Colon (tissue), 2 donors: ENCODE measurements around the gene KLHL18.
"Not testable (repeated sequence)": the region's sequence is repeated elsewhere in the genome, so short reads cannot be mapped to it uniquely, and the experiment has no call there.

Source experiments
- FAIRE-seq: peaks from 2 replicates; lab custom pipeline; 2012; peaks lifted over from hg19 to GRCh38; lab: Jason Lieb, UNC
- donor health status: control.
- donor health status: control.

The KLHL18 gene

DNA sequence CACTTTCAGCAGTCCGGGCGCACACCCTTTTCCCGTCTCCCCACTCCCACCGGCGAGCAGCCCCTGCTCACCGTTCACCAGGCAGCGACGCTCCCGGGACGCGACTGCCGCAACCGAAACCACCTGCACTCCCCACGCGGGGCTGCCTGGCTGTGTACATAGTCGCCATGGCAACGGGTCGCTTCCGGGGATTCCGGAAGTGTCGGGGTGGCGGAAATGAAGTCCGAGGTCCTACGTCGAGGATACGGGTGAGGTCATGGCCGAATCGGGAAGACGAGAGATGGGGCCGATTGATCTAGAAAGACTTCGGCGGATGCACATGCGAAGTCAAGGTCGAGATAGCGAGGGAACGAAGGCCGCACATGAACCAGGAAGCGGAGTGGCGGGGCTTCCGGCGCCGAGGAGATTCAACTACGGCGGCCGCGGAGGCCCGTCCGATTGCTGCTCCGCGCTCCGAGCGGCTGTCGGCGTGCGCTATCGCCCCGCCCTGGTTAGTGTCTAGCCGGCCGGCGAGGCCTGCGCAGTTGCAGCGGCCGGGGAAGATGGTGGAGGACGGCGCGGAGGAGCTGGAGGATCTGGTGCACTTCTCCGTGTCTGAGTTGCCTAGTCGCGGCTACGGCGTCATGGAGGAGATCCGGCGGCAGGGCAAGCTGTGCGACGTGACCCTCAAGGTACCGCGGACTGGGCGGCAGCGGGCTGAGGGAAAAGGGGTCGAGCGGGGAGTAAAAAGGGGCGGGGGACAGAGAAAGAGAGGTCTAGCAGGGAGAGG, at the start of gene KLHL18, which contains the start of gene KIF9:
KLHL18 (plus strand) TSS at position 521 of the 769 bp plus-strand sequence; CDS start at position 543, 22 bp downstream.
KIF9 (minus strand) TSS at position 376 of the 769 bp plus-strand sequence. CDS start 5,425 bp downstream, outside the sequence.
- FAIRE-seq: no peak

DNA sequence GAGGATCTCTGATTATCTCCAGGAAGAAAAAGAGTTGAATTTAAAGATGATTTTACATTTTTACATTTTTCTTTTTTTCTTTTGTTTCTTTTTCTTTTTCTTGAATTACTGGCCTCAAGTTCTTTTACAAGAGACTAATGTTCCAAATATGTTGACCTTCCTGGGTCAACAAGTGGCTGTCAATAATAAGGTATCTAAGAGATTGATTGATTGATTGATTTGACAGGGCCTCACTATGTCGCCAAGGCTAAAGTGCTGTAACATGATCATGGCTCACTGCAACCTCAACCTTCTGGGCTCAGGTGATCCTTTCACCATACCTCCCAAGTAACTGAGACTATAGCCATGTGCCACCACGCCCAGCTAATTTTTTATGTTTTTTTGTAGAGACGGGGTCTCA, 44.7 kb upstream of the KLHL18 start:
- no peak for FAIRE-seq

DNA sequence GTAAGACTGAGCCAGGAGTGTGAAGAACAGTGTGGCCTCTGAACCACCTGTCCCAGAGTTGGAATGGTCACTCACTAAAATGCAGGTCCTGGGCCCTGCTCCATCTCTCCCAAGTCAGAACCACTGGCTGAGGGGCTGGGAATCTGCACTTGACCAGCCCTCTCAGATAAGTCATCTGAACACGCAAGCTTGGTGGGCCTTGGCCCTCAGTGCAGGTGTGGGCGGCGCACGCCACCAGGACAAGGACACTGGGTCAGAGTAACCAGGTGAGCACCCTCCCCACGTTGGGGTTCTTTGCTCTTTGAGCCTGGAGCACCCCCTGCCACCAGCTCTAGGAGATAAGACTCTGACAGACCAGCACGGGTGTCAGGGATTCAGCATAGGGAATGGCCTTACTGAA, 42.8 kb upstream of the KLHL18 start:
- FAIRE-seq: no peak

DNA sequence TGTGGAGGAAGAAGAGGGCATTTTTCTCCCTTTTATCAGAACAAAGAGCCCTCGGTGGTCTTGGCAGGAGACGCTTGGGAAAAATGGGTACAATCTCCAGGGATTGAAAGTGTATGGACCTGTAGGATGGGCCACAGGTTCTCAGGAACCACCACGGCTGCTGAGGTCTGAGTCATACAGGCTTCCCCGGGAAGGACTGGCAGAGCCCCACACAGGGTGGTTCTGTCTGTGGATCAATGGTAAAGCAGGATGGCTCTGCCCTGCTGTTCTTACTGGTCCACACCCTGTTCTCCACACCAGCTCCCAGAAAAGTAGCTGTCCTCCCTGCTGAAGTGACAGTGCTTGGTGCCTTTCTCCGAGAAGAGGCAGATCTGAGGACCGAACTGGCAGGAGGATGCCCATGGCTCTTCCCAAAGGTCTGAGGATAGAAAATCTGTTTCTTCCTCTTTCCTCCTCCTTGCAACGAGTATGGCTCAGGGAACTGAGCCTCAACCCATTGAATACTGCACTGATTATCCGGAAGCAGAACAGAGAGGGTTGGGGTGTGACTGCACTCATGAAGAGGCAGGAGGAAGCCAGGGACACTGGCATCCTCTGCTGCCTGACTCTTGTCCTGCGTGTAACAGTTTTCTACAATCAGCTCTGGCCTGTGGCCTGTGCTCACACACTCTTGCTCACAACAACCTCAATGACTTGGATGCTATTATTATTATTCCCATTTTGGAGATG, 39.2 kb upstream of the KLHL18 start:
- no peak for FAIRE-seq

DNA sequence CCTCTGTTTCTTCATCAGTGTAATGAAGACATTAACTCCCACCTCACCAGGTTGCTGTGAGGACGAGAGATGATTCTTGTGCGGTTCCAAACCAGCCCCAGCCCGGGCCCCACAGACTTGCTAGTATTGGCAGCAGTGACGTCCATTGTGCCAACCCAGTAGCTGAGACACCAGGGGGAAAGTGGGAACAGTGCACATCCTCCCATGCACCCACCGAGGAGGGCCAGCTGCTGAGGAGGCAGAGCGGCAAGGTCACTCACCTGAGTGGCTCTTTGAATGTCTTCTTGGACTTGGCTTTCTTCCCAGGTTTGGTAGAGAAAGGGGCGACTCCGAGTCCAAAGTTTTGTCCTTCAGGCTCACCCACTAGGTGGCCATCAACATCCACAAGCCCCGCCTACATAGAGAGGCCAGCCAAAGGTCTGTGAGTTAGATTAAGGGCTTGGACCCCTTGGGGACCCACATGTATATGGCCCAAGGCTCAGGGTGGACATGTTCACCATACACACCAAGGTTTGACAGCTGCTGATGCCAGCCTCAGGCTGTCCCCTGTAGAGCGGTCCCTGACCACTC, 38.1 kb upstream of the KLHL18 start:
- FAIRE-seq: no peak

DNA sequence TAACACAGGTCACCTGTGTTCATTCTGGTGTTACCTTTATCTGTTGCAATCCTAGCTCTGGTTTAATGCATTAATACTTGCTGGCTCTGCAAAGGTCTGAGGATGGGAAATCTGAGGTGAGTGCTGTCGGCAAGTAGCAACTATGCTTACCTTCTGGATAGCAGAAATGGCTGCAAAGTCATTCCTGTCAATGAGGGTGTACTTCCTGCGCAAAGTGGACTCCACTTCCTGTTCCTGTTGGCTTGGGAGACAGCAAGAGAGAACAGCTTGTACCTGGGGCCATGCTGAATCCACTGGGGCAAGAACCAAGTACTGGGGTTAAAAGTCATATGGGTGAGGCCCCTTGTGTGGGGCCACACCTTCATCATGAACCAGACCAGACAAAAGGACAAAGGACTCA, 37.5 kb upstream of the KLHL18 start:
- FAIRE-seq: no peak

DNA sequence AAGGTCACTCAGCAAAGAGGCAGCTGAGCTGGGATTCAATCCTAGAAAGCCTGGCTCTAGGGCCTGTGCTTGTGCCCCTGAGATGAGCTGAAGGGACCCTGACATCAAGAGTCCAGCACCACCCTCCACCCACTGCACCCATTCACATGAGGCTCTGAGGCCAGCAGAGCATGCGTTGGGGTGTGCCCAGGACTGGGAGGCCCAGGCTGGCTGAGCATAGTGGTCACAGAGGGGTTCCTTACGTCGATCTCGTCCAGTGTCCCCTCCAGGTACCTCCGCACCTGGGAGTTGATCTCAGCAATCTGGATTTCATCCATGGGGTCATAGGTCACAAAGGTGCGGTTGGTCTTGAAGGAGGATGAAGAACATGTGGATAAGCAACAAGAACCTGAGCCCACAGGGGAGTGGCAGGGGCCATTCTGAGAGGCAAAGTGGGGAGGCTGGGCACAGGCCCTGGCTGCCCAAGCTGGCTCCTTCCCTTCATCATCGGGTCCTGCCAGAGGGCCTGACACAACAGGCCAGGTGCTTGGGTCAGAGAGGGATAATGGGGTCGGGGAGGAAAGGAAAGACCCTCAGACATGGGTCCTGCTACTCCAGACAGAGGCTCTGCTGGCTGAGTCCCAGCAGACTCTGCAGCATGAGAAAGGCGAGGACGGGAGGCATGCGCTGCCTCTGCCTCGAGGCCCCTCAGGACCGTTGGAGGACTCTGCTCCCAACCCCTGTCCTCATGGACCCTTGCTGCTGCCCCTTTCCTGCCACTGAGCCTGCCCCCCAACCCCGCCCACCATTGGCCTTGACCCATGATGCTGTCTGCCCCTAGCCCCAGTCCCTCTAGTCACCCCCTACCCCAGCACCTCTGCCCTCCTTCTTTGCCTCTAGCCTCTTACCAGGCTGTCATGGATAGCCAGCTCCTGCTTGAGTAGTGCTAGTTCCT, 35.3 kb upstream of the KLHL18 start:
- FAIRE-seq: no peak

DNA sequence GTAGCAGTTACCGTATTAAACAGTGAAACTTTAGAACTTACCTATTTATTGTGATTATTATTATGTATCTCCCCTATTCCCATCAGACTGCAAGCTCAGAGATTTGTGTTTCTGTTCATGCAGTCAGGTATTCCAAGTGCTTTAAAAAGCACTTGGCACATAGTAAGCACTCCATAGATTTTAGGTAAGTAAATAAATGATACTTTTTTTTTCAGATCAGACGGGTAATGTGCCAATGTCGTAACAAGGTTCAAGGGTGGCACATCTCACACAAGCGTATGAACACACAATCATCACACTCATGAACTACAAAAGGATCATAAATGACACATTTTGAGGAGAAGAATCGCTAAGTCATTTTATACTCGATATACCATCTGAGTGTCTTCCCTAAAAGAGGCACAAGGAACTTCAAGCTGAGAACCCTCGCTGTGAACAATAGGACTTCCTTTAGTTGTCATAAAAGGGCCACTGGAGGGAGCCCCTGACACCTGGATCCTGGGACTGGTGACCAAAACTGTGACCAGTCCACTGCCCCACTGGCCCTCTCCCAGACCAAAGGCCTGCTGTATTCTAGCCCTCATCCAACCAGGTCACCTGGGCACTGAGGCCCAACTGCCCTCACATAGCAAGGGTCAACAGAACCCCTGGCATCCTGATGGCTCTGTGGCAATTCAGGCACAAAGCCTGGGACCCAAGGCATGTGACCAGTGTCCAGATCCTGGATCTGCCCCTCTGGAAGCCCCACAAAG, 32.3 kb upstream of the KLHL18 start:
- FAIRE-seq: no peak

DNA sequence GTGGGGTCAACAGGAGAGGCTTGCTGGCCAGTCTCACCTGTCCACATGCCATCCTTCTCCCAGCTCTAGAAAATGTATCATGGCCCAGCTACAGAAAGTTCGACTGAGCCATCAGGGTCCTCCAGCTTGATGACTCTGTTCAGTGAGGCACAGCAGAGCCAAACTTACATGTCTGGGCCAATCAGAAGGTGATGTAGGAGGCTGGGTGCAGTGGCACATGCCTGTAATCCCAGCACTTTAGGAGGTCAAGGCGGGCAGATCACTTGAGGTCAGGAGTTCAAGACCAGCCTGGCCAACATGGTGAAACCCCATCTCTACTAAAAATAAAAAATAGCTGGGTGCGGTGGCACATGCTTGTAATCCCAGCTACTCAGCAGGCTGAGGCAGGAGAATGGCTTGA, 31.7 kb upstream of the KLHL18 start:
- not testable (repeated sequence) for FAIRE-seq

DNA sequence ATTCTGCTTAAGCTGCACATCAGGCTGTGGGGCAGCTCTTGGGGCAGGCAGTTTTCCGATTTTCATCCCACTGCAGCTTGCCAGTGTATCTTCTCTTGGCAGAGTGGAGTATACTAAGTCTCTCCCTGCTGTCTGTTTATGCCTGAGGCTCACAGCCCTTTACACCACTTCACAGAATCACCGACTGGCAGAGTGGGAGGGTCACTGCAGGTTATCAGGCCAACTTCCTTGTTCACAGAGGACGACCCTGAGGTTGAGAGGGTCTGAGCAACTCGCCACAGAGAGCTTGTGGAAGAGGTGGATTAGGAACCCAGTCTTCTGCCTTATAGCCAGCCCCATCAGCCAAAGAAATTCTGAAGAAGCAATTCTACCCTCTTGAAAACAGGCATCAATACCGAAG, 31.1 kb upstream of the KLHL18 start:
- FAIRE-seq: no peak

DNA sequence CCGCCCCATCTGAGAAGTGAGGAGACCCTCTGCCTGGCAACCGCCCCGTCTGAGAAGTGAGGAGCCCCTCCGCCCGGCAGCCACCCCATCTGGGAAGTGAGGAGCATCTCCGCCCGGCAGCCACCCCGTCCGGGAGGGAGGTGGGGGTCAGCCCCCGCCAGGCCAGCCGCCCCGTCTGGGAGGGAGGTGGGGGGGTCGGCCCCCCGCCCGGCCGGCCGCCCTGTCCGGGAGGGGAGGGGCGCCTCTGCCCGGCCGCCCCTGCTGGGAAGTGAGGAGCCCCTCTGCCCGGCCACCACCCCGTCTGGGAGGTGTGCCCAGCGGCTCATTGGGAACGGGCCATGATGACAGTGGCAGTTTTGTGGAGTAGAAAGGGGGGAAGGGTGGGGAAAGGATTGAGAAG, 26.4 kb upstream of the KLHL18 start:
- FAIRE-seq: not testable (repeated sequence)

DNA sequence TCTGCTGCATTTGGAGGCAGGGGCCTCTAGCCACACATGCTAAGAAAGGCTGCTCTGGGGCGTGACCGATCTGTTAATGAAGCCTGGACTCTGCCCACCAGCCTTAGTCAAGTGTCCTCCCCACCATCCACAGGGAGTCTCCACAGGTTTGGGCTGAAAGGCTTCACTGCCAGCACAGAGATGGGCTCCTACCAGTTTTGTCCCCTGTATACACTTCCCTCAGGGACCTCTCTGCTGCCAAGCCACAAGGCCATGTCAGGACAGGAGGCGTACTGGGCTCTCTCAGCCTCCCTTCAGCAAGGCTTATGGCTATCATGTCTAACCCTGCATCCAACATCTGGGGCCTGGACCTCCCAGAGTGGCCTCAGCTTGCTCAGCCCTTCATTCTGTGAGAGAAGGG, 23.6 kb upstream of the KLHL18 start:
- FAIRE-seq: no peak

DNA sequence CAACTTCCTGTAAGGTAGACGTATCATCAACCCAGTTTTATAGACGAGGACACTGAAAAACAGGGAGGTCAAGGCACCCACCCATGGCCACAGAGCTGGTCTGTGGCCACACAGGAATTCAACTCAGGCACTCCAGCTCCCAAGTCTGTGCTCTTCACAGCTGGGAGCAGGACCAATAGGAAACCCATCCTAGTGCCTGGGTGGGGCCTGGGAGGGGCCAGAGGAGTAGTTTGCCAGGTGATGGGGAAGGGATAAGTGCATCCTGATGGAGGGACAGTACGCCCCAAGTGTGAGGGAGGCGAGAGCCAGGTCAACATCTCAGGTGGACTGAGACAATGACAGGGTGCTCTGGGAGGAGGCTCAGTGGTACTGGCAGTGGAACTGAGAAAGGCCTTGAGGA, 22.1 kb upstream of the KLHL18 start:
- FAIRE-seq: no peak

DNA sequence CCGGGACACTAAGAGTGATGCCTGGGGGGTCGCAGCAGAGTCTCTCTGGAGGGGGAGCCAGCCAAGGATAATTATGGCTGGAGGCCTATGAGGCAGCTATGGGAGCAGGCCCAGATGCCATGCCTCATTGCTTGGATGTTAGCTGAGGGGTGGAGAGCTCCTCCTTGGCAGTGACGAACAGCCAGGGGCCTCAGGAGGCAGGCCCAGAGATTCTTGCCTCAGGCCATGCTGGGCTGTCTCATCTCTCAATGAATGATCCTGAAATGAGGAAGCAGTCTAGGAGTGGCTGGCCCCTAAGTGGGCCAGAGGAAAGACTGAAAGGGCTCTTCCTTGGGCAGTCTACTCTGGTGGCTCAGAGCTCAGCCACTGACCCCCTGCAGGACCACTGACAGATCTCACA, 21.4 kb upstream of the KLHL18 start:
- no peak for FAIRE-seq

DNA sequence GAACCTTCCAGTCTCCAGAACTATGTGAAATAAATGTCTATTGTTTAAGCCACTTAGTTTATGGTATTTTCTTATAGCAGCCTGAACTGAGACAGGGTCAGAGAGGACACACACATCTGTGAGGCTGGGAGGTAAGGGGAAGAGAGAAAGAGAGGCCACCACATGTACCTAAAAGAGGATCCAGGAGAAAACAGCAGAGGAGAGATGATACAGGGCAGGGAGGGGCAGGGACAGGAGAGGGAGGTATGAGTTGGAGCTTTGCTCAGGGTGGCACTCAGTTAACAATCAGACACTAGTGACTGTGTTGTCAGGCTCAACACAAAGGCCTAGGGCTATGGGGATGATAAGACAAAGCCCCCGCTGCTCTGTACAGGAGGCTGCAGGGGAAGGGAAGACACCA, 17.7 kb upstream of the KLHL18 start:
- no peak for FAIRE-seq

DNA sequence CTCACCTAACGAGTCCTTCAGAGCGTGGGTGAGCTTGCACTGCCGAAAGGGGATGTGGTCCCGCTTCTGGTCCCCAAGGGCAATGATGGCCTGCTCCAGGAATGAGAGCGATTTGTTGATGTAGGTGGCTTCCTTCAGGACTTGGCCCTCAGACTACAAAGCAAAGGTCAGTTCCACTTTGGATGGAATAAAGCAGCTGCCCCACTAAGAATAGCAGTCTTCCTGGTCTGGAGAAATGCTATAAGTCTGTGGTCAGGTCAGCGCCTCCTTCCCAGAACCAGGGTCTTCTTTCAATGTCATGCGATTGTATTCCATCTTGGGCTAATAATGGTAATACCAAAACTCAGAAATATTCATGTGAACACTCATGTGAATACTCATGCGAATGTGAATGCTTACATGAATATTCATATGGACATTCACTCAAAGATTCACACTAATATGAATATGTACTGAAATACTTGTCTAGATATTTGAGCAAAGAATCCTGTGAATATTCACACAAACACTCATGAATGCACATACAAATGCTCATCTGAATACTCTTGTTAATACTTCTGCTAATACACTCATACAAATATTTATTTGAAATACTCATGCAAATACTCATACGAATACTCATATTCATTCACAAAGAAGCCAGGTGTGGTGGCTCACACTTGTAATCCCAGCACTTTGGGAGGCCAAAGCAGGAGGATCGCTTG, 16.9 kb upstream of the KLHL18 start:
- FAIRE-seq: no peak

DNA sequence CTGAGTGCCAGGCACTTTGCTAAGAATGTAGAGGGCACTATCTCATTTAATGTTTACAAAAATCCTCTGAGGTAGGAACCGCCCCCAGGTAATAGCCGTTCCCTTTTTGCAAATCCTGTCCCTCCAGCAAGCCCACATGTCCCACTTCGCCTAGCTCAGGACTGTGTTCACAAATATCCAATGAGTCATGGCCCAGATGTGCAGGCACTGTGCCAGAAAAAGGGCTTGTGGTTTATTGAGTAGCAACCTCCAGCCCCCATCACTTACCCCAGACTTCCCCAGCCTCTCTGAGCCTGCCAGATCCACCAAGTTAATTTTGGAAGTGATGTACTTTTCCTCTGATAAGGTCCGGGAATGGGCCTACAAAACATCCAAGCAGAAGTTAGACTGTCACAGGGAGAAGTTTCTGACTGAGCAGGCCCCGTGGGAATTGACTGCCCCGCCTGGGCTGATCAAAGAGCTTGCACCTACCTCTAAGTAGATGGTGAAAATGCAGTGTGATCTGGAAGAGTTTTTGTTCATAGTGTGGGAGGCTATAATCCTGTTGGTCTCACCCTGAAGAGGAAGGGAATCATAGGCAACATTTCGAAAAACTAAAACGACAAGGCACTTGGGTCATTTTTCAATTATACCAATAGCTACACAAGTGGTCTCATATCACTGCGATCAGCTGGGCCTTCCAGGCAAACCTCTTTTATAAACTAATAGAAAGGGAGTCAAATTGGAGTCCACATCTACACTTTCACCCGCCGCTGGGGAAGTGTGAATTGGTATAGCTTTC, 15.8 kb upstream of the KLHL18 start:
- no peak for FAIRE-seq

DNA sequence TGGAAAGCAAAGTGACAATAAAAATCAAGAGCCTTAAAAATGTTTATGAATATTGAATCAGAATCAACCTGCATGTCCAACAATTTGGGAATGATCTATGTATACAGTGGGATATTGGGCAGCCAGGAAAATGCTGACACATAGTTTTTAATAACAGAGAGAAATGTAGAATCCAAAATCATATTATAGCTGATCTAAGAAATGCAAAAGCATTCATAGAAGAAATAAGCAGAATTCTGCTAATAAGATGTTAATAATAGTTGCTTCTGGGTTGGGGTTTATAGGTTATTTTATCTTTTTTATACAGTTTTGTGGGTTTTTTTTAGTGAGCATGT, 15.3 kb upstream of the KLHL18 start:
- no peak for FAIRE-seq

DNA sequence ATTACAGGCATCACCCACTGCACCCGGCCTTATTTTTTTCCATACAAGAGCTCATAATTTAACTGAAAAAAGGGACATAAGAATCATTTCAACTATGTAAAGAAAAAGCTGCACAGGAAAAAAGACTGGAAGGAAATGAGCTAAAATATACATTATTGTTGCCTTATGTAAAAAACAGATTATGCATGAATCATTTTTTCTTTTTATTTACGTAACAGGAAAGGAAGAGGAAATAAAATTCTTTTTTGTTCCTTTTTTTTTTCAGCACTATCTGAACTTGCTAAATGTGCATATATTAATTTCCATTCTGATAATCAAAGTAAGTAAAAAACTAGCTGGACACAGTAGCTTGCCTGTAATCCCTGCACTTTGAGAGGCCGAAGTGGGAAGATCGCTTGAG, 12.2 kb upstream of the KLHL18 start:
- no peak for FAIRE-seq

DNA sequence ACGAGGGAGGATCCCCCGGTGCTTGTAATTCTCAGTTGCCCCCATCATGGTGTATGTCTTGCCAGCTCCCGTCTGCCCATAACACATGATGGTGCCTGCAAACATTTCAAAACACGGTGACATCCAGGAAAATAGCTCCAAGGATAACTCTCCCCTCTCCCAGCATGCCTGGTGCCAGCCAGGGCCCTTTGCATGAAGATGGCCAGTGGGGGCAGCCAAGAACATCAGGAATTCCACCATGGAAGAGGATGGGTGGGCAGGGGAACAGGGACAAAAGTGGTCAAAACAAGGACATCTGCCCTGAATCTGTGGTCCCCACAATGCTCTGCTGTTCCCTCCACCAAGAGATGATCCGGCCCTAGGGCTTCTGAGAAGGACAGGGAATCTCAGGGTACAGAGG, 9.2 kb upstream of the KLHL18 start:
- no peak for FAIRE-seq
